GM10248 (cell line): Measurements from ENCODE around the gene EYA2.

ENCODE experiments used
- CTCF ChIA-PET: fragments of 300-600 bp; sonication (Branson Sonifier 250); formaldehyde crosslinking; extraction: SDS; loops from one replicate; lab custom pipeline; 2021; ENCODE audit warnings: antibody characterized with exemption; lab: Yijun Ruan, JAX
- POLR2A ChIA-PET: fragments of 350-650 bp; sonication (Branson Sonifier 250); formaldehyde crosslinking; extraction: SDS; loops from one replicate; lab custom pipeline; 2020; ENCODE audit warnings: antibody characterized with exemption; lab: Yijun Ruan, JAX
- DNase-seq: peaks from one replicate; pipeline ENCODE4 v3.0.0; 2012; ENCODE audit errors: extremely low spot score
- CTCF ChIP-seq: IDR thresholded peaks from 2 replicates; pipeline ENCODE4 v1.5.1; 2012; ENCODE audit warnings: mild to moderate bottlenecking, low read depth; ENCODE audit errors: extremely low read depth, missing control alignments, control extremely low read depth

EYA2 gene, protein sequence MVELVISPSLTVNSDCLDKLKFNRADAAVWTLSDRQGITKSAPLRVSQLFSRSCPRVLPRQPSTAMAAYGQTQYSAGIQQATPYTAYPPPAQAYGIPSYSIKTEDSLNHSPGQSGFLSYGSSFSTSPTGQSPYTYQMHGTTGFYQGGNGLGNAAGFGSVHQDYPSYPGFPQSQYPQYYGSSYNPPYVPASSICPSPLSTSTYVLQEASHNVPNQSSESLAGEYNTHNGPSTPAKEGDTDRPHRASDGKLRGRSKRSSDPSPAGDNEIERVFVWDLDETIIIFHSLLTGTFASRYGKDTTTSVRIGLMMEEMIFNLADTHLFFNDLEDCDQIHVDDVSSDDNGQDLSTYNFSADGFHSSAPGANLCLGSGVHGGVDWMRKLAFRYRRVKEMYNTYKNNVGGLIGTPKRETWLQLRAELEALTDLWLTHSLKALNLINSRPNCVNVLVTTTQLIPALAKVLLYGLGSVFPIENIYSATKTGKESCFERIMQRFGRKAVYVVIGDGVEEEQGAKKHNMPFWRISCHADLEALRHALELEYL

DNA sequence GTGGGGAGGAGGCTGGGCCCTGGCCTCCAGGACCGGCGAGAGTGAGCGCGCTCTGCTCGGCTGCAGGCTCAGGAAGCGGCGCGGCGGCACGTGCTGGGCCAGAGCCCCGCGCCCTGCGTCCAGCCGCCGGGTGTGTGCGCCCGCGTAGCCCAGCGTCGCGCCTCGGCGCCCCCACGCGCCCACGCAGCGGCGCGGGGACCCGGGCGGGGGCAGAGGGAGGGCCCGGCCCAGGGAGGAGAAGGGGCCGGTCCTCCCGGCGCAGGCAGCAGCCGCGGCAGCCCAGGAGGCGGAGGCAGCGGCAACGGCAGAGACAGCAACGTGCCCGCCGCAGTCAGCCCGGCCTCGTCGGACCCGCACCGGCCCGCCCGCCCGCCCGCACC, at the start of gene EYA2:
Gene EYA2 (plus strand): TSS at position 265 of the 380 bp plus-strand sequence. CDS start 95,168 bp downstream, outside the sequence.
- TF ChIP-seq CTCF: no peak
- no peak for DNase-seq
- ChIA-PET POLR2A (no interaction called here), CTCF (no interaction called here)

DNA sequence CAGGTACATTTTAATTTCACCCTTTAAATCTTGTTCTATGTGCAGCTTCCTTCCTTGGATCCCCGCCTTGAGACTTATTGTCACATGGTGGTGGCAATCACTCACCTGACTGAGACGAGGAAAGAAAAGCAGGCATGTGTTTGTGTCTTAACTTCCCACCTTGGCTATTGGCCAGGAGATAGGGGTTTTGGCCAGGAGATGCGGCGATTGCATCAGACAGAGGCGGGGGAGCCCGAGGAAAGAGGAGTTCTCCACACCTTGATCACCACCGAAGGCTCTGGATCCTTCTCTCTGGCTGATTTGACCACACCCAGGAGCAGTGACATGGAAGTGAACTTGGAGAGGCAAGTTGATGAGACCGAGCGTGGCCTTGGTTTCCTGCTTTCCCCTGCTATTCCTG, 49.7 kb upstream of the EYA2 start:
- no peak for TF ChIP-seq CTCF
- POLR2A ChIA-PET: no interaction called here
- DNase-seq: no peak
- CTCF ChIA-PET: no interaction called here

- DNase-seq: no peak
- ChIA-PET CTCF (no interaction called here), POLR2A (no interaction called here)
- no peak for TF ChIP-seq CTCF
Measured at GRCh38 chr20:46849269-46849668, 45.4 kb upstream of the EYA2 start.

DNA sequence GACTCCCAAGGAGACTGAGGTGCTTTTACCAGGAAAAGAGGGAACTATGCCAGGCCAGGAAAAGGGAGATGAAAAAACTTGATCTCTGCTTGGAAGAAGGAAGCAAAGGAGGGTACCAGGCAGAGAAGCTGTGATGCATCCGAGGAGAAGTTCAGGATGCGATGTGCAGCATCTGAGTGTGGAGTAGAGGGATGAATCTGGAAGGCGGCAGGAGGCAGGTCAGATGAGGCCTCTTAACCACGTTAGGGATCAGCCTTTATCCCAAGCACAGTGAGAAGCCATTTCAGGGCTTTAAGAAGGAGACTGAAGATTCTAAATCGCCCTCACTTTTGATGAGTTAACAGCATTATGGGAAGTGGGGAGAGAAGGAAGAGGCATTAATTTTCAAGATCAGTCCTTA, 44.9 kb upstream of the EYA2 start:
- no peak for TF ChIP-seq CTCF

GRCh38 chr20:46850416-46850815, 44.2 kb upstream of the EYA2 start:
- no peak for TF ChIP-seq CTCF
- DNase-seq: no peak
- ChIA-PET CTCF (no interaction called here), POLR2A (no interaction called here)

More for the DNA sequence above, 44.9 kb upstream of the EYA2 start:
- ChIA-PET POLR2A (no interaction called here), CTCF (no interaction called here)
- DNase-seq: no peak

- no peak for DNase-seq
- no peak for TF ChIP-seq CTCF
- ChIA-PET POLR2A (no interaction called here), CTCF (no interaction called here)
Measured at GRCh38 chr20:46850896-46851295, 43.7 kb upstream of the EYA2 start.
